GM10248 (cell line): ENCODE data around the gene PCSK6.

Experiments
- CTCF ChIA-PET: fragments of 300-600 bp; sonication (Branson Sonifier 250); formaldehyde crosslinking; extraction: SDS; loops from one replicate; lab custom pipeline; 2021; ENCODE audit warnings: antibody characterized with exemption; lab: Yijun Ruan, JAX
- POLR2A ChIA-PET: fragments of 350-650 bp; sonication (Branson Sonifier 250); formaldehyde crosslinking; extraction: SDS; loops from one replicate; lab custom pipeline; 2020; ENCODE audit warnings: antibody characterized with exemption; lab: Yijun Ruan, JAX
- DNase-seq: peaks from one replicate; pipeline ENCODE4 v3.0.0; 2012; ENCODE audit errors: extremely low spot score
- TF ChIP-seq, protein P1 (sequence below): IDR thresholded peaks from 2 replicates; pipeline ENCODE4 v1.5.1; 2012; ENCODE audit warnings: mild to moderate bottlenecking, low read depth; ENCODE audit errors: extremely low read depth, missing control alignments, control extremely low read depth

The PCSK6 gene

DNA sequence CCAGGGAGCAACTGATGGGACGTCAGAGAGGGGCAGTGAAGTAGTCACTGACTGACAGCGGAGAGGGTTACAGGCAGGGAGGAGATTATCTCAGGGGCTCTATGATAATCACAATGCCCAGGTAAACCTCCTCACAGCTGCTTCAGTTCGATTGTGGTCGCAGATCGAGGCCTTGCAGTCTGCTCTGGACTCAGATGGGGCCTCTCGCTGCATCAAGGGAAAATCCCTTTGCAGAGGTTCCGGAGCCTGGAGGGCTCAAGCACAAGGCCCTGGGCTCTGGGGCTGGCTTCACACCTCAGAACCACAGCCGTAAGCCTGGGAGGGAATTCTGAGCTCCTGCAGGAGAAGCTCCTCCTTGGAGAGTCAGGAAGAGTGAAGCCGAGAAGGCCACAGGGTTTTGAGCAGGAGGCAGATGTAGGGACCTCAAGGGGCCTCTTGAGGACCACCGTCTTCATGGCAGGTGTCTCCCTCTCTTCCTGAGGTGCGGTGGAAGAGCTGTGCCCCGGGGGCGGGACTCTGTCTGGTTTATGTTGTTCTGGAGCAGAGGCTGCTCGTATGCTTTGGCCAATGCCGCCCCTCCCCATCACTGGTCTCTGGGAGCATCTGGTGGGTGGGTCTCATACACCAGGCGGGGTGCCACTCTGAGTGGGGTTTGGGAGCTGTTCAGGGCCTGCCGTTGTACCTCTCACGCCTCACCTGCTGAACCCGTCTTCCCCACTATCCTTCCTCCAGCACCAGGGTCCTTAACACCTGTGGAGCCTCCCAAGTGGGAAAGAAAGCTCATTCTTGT, 175.0 kb downstream of the PCSK6 start:
- DNase-seq, result no peak
- ChIA-PET CTCF (interaction anchor here (1.5 kb wide), 1 partner anchor 11 kb away, joined by 5 read pairs; no protein-coding TSS in a partner anchor), POLR2A (no interaction called here)
- TF ChIP-seq, protein P1, sequence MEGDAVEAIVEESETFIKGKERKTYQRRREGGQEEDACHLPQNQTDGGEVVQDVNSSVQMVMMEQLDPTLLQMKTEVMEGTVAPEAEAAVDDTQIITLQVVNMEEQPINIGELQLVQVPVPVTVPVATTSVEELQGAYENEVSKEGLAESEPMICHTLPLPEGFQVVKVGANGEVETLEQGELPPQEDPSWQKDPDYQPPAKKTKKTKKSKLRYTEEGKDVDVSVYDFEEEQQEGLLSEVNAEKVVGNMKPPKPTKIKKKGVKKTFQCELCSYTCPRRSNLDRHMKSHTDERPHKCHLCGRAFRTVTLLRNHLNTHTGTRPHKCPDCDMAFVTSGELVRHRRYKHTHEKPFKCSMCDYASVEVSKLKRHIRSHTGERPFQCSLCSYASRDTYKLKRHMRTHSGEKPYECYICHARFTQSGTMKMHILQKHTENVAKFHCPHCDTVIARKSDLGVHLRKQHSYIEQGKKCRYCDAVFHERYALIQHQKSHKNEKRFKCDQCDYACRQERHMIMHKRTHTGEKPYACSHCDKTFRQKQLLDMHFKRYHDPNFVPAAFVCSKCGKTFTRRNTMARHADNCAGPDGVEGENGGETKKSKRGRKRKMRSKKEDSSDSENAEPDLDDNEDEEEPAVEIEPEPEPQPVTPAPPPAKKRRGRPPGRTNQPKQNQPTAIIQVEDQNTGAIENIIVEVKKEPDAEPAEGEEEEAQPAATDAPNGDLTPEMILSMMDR, result no peak

DNA sequence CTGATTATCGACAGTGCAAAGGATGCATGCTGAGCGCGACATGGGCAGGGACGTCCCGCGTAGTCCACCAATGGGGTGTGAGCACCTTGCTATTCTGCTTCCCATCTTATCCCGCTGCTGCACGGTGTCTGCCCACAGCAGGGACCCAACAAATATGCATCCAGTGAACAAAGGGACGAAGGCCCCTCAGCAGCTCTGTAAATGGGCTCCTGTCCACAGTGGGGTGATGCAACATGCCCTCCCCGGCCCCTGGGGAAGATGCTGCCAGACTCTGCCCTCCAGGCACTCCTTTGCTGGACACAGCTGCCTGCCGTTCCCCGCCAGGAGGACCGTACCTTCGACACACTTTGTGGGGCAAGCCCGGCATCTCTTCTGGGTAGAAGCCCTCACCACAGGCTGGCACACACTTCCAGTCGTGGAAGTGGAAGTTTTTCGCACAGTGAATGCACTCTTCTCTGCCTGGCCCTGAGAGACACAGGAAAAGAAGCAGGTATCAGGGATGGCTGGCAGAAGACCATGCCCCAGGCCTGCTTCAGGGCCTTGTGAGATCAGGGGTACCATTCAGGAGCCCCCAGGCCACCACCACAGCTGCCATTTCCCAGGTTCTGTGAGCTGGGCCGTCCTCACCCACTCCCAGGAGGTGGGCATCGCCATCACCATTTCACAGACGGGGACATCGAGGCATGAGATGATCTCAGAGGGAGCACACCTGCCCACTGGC, 176.3 kb downstream of the PCSK6 start:
- CTCF ChIA-PET, result no interaction called here
- DNase-seq, result no peak
- TF ChIP-seq, protein P1, result no peak
- POLR2A ChIA-PET, result no interaction called here

DNA sequence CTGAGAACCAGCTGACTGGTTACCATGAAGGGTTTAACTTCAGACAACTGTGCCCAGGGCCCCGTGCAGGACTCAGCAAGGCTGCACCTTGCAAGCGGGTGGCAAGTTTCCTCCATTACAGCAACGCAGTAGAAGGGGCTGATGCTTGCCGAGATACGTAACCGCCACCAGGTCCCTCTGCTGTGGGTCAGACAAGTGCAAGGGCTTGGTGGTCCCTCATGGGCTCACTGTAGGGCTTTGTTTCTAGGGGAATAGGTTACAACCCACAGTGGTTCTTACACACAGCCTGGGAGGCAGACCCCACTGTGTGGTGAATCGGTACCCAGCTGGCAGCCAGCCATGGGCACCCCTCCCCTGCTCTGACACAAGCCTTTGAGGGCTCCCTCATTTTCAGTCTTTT, 179.0 kb downstream of the PCSK6 start:
- ChIA-PET POLR2A (no interaction called here), CTCF (interaction anchor here (2.2 kb wide), 1 partner anchor 10 kb away, joined by 8 read pairs; no protein-coding TSS in a partner anchor)
- TF ChIP-seq, protein P1, result no peak
- no peak for DNase-seq

DNA sequence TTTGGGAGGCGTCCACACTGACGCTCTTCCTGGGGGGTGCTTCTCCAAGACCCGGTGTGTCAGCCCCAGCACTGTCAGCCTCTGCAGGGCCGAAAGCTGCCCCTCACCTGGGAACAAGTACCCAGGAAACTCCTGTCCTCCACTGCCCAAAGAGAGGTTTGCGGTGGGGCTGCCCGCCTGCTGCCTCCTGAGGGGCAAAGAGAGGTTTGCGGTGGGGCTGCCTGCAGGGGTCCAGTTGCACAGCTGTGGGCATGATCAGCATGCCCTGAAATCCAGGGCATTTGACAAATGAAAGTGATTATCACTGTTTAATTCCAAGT, 179.4 kb downstream of the PCSK6 start:
- DNase-seq, result no peak
- TF ChIP-seq, protein P1, result no peak
- POLR2A ChIA-PET, result no interaction called here
- CTCF ChIA-PET, result interaction anchor here (2.2 kb wide), 1 partner anchor 10 kb away, joined by 8 read pairs; no protein-coding TSS in a partner anchor

DNA sequence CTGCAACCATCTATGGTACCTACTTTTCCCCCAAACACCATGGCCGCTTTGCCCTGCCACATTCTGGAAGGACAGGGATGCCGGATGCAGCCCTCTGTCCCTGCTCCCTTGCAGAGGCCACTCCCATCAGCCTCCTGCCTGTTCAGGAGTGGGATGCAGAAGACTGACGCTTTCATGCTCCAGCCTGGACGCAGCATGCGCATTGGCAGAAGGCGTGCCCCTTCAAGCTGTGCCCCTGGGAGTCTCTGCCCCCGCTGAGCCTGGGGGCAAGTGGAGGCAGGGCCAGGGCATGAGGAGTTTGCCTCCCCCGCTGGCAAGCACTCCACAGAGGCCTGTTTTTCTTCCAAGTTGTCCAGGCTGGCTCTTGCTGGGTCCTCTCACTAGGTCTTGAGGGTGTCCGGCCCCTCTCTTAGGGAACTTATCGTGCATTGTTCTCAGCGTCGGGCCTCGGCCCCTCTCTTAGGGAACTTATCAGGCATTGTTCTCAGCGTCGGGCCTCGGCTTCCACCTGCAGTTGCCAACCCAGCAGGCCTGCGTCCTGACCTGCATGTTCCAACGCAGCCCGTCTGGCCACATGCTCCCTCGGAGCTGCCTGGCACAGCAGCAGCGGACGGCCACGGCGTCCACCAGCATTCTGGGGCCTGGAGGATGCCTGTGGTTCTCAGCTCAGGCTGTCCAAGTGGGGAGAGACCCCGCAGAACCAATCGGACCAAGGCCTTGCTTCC, 179.9 kb downstream of the PCSK6 start:
- TF ChIP-seq, protein P1, result no peak
- no peak for DNase-seq
- CTCF ChIA-PET, result interaction anchor here (2.2 kb wide), 1 partner anchor 9 kb away, joined by 8 read pairs; no protein-coding TSS in a partner anchor
- POLR2A ChIA-PET, result interaction anchor here (0.5 kb wide), 1 partner anchor 40 kb away, joined by 6 read pairs; no protein-coding TSS in a partner anchor
